Measurements from ENCODE around the gene PTPRN2.

PTPRN2 gene

GRCh38 chr7:157558875-157559595, 1028.6 kb downstream of the PTPRN2 start:
- no peak for DNase-seq

DNA sequence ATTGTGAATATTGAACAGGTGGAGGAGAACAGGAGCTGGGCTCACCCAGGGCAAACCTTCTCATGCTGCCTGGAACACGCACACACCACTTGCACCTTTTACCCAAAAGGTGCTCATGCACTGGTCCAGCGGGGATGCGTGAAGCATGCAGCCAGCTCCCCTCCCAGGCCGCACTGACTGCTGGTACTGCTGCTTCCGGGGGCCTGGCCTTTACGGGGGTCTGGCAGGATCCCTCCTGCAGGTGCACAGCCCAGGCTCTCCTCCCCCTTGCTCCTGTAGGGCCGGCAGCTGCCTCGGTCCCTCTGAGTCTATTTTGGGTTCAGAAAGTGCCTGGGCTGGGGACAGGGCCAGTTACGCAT, 1029.1 kb downstream of the PTPRN2 start:
- no peak for DNase-seq

- no peak for DNase-seq
Observed at GRCh38 chr7:157558061-157558460, 1029.6 kb downstream of the PTPRN2 start.

- no peak for DNase-seq
Observed at GRCh38 chr7:157557263-157557662, 1030.4 kb downstream of the PTPRN2 start.

DNA sequence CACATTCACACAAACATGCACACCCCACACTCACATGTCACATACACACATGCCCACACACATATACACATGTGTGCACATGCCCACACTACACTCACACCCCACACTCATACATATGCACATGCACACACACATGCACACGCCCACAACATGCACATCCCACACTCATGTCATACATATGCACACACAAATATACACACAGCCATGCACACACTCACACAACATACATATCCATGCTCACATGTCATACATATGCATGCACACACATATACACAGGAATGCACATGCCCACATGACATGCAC, 1031.0 kb downstream of the PTPRN2 start:
- no peak for DNase-seq

GRCh38 chr7:157555944-157556641, 1031.5 kb downstream of the PTPRN2 start:
- DNase-seq: no peak

GRCh38 chr7:157555313-157555712, 1032.3 kb downstream of the PTPRN2 start:
- no peak for DNase-seq

- no peak for DNase-seq
Observed at GRCh38 chr7:157554393-157555238, 1033.0 kb downstream of the PTPRN2 start.

GRCh38 chr7:157553256-157553655, 1034.4 kb downstream of the PTPRN2 start:
- no peak for DNase-seq

DNA sequence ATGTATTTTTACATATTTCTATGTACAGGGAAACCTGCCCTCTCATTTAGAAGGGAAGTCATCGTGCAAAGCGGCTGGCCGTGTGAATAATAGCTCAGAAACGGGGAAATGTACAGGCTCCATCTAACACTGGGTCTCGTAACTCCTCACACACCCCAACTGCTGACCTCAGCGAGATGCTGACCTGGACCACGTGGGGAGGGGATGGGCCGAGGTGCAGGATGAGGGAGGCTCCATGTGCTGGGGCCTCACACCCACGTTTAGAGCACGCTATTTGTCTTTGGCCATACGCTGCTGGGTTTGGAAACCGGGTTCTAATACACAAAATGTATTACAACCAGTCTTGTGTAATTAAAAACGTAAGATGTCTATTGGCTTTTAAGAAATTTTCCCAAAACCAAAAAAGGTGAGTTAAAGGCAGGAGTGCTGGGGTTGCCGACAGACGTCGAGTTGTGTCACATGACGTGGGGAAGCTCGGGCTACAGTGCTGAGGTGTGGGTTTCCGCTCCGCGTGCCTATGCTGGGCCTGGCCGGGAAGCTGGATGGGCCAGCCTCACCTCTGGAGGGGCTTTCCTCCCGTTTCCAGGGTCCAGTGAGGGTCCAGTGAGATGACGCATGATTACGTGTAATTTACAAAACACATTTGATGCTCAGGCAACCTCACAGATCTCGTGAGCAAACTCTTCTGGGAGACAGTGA, 1035.2 kb downstream of the PTPRN2 start:
- no peak for DNase-seq

DNA sequence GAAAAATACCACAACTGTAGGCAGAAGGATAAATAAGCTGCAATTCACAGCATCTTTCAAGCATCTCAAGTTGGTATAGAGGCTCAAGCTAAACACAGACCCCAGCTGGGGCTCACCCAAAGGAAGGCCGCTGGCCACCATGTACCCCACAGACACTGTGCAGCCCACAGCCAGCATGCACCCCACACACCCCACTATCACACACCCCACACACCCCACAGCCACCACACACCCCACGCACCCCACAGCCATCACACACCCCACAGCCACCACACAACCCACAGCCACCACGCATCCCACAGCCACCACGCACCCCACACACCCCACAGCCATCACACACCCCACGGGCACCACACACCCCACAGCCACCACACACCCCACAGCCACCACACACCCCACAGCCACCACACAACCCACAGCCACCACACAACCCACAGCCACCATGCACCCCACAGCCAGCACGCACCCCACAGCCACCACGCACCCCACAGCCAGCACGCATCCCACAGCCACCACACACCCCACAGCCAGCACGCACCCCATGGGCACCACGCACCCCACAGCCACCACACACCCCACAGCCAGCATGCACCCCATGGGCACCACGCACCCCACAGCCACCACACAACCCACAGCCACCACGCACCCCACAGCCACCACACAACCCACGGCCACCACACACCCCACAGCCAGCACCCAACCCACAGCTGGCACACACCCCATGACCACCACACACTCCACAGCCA, 1036.1 kb downstream of the PTPRN2 start:
- DNase-seq: no peak

DNA sequence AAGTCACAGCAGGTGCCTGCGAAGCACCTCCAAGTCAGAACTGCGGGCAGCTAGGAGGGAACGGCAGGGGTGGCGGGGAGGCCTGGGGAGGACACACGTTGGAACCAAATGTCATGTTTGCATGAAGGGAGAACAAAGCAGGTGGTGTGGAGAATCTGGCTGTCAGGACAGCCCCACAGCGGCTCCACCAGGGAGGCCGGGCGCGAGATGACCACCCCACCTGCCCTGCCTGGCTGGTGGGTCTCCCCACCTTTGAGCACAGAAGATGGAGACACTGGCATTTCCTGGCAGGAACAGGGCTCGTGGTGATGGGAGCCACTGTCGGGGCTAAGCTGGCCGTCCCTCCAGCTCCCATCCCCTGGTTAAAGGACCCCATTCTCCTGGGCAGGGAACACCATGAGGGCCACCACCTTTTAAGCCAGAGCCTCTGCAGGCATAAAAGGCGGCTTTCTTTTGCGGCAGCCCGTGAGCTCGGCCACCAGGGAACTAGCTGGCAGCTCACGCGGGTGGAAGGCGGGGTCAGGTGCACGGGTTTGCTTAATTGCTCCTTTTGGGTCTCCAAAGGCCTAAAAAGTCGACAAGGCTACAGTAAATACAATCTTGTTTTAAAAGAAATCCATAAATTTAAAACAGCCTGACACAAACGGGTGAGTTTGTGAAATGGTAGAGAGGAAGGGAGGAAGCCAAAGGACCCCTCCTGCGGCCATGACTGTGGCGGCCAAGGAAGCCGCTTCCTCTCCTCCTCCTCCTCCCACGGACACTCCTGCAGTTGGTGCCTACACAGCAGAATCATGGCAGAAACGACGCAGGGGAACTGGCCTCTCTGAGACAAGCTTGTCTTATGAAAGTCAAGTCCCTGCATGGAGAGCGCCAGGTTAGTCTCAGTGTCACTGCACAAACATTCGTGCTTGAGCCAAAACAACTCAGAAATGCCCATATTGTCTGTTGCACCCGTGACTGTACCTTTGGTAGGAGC, 1037.0 kb downstream of the PTPRN2 start:
- no peak for DNase-seq

GRCh38 chr7:157549612-157550299, 1037.9 kb downstream of the PTPRN2 start:
- DNase-seq: no peak

DNA sequence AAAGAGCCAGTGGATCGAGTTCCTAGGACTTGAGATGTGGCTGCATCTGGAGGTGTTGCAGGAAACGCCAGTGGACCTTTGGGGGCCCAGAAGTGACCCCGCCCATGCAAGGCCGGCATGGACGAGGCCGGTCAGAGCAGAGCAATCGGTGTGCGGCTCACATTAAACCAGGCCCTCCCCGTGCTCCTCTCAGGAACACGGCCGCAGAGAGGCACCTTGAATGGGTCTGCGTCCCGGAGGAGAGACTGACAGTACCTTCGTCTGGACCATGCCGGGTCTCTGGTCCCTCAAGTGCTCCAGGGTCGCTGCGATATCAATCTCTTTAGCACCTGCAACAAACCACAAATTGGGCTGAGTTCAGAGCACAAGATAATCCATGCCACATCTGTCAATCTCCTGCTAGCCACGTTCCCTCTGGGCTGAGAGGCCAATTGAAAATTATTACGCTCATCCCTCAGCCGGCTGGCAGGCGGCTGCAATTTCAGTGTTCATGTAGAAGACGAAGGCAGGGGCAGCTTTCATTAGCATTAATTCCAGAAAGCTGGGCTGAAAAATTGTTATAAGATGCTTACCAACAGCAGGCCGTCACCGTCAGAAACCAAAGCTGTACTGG, 1038.8 kb downstream of the PTPRN2 start:
- no peak for DNase-seq

DNA sequence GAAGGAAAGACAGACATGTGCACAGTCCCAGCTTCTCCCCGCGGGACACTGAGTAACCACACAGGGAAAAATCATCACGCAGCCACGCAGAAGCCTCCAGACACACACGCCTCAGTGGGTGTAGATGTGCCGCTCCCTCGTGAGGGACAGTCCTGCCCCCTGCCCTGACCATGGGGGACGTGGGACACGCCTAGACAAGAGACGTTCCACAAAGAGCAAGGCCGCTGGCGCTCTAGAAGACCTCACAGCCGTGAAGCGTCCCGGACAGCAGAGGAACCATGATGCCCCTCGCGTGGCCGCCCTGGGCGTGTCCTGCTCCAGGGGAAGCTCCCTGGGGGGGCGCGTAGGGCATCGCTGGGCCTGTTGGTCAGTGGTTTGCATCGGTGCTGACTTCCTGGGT, 1040.0 kb downstream of the PTPRN2 start:
- DNase-seq: no peak

DNA sequence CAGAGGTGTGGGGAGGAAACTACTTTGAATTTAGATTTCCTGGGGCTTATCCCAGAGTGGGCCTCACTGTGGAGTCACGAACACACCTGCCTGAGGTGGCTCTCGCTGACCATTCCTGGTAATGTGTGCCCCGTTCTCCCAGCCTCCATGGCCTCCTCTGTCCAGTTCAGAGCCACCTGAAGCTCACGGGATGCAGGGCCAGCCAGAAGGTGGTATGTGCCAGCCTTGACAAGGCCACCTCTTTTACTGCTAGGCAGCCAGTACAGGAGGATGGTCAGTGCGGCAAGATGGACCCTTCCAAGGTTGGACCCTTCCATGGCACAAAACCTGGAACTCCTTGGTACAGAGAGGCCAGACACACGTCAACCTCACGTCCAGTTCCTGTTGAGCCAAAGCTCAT, 1040.5 kb downstream of the PTPRN2 start:
- no peak for DNase-seq

DNA sequence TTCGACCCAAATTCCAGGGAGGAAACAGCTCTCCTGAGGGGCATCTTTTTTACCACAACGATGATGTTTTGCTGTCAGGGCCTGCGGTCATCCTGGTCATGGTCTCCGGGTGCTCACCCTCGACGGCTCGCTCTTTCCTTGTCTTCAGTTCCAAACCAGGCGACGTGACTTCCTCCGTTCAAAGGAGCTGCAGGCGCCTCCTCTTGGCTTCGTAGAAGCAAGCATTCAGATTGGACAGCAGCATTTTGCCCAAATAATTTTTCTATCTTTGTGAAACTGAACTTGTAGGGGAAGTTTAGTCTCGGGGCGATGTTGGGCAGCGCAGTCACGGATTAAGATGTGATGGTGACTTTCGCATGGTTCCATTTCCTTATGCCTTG, 1042.0 kb downstream of the PTPRN2 start:
- no peak for DNase-seq

DNA sequence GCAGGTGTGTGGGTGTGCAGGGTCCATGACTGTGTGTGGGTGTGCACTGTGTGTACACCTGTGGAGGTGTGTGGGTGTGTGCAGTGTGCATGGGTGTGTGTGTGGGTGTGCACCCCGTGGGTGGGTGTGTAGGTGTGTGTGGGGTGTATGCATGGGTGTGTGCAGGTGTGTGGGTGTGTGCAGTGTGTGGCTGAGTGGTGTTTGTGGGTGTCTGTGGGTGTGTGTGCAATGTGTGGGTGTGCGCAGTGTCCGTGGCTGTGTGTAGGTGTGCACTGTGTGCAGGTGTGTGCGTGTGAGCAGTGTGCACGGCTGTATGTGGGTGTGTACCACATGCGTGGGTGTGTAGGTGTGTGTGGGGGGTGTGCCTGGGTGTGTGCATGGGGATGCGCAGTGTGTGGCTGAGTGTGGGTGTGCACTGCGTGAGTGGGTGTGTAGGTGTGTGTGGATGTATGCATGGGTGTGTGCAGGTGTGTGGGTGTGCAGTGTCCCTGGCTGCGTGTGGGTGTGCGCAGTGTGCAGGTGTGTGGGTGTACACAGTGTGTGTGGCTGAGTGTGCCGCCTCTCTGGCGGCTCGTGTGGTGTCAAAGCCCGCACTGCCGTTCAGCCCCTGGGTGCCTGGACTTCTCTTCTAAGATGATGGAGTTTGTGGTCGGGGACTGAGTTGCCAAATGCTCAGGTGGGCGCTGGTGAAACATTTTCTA, 1042.5 kb downstream of the PTPRN2 start:
- no peak for DNase-seq

- DNase-seq: no peak
Observed at GRCh38 chr7:157544226-157544625, 1043.4 kb downstream of the PTPRN2 start.

GRCh38 chr7:157543791-157544190, 1043.8 kb downstream of the PTPRN2 start:
- no peak for DNase-seq
